ENCODE data around the gene ZNF396.

The ZNF396 gene

DNA sequence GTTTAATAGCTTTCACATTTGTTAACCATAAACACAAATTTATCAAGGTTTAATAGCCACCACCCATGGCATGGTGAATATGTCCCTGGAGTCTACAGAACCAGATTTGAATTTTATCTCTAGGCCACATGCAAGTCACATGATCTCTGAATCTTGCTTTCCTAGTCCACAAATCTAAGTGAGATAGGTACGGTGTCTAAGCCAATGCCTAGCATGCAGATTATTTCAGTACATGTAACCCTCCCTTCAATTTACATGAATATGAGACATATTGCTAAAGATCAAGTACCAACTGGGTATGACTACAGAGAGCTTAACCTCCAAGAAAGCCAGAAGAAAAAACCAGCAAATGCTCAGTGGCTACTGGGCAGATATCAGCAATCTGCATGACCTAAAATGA, 42.9 kb downstream of the ZNF396 start:
- no peak for DNase-seq

DNA sequence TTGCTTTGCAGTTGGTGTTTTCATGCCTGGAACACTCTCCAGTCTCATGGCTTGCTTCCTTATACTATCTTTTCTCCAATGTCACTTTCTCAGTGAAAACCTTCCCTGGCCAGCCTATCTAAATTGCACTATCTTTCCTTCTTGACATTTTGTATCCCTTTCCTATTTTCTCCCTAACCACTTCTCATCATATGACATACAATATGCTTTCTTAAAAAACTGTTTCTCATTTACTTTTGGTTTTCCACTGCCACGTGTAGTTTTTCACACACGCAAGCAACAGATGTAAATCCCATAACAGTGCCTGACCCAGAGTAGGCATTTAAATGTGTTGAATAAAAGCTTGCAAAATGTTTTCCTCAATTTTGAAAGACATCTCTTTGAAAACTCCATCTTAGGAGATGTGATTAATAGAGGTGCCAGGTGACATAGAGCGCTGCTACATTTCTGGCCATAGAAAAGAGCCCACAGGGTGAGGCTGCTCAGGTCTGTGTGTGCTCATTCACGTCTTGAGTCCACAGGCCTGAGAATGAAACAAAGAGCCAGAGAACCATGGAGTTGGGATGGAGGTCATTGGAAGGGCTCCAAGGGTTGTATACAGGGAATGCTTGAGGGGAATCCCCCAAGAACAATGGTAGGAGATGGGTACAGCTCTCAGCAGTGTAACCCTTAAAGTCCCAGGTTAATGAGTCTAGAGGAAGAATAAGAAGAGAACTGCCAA, 45.6 kb downstream of the ZNF396 start:
- DNase-seq, result no peak

DNA sequence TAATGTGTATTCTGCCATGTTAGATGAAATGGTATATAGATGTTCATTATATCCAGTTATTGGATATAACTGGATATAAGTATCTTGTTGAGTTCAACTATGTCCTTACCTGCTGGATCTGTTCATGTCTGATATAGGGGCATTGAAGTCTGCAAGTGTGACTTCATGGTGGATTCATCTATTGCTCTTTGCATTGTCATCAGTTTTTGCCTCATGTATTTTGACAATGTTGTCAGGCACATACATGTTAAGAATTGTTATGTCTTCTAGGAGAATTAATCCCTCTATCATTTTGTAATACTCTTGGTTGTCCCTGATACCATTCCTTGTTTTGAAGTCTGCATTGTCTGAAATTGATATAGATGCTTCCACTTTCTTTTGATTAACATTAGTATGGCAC, 48.3 kb downstream of the ZNF396 start:
- no peak for DNase-seq

DNA sequence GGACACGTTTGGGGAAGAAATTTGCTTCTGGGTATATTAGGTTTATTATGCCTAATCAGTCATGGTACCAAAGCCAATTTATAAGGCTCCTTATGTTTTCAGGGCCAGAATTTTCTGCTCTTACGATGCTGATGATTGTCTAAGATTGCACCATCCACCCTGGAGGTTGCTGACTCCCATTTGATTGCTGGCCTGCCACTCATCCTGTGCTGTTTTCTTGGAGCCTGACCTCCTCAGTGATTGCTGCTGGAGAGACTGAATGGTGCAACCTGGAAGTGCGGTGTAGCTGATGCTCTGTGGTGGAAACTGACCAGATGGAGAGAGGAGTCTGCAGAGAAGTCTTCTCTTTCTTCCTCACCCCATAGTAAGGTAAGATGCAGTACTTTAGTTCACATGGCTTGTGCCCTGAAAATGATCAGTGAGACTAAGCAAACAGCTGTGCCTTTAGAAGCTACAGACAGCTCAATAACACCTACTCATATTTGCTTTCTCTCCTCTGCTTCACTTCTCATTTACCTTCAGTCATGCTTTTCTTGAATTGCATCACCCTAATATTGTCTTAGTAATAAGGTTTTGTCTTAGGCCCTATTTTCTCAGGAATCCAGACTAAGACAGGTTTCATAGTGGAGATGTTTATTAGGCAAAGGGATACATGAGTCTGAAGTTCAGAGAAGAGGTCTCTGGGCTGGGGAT, 50.3 kb downstream of the ZNF396 start:
- DNase-seq, result no peak

DNA sequence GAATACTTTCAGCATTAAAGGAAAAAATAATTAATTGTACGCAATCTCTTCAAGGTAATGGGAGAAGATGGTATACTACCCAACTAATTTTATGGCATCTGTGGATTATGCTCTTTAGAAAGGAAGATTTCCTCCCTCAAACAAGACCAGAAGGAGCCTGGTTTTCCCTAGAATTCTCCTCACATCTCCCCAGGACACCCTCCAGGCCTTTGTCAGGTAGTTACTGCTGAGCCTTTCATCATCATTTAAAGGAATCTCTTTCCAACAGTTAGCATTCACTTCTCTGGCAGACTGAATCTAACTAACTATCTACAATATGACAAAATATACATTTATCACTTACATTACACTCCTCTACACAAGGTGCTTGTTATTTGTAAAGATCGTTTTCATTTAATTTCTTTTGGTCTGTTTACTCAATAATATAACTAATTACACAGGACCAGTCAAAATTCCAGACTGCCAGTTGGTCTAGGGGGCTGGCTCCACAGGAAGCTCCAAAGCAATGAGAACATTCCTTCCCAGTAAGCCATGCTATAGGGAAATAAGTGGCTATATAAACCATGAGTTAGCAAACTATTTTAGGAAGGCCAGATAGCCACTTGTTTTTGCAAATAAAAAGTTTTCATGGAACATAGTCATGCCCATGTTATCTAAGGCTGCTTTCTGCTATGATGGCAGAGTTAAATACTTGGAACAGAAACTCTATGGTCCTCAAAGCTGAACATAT, 52.0 kb downstream of the ZNF396 start:
- no peak for DNase-seq

DNA sequence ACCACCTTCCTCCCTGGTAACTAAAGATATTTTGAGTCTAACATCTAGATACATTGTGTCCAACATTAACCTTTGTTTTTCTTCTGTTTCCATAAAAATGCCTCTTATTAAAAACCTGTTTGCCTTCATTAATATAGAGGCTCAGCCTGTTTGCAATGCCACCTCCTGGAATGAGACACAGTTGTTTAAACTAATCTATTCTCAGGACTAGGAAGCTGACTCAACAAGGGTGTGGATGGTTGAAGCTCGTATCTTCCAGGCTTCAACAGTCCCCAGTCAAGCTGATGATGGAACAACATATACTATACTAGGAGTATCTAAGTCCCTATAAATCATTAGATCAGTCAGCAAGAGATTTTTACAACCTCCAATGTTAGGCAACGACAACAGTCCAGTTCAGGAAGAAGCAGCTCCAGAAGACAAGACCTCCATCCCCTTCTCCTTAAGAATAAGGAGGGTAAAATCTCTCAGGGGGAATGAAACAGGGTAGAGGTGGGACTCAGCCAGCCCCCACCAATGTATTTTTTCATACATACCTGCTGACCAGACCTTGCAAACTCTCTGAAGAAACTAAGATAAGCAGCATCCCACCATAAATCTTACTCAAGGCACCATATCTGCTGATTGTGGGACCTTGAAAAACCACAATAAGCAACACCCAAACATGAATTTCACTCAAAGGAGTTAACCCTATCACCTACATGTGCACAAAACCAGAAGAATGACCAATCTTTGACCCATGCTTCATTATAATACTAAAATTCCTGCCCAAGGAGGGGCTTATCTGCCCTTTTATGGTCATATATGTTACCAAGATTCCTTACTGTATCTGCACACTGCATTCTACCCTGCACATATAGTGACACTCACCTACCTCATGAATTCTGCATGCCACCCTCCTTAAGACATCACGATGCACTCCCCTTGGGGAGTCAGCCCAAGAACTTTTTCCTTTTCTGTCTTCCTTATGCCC, 54.4 kb downstream of the ZNF396 start:
- DNase-seq, result no peak

Data from stimulated activated CD4-positive, alpha-beta T cell treated with anti-CD3 and anti-CD28 coated beads, Interleukin-2, amount 100 ng/mL, for 48 hours (primary cell).